A673 (cell line): ENCODE data around the gene ZBTB12. TPM values are rescaled to one million over a fixed set of nuclear protein-coding genes. Genes with fewer than 3 reads are reported as not detected.

Source experiments
- BruUV-seq: library from RNA; stranded (reverse); fragments of 400-500 nt; replicated peaks from 2 replicates; lab custom pipeline; 2021; lab: Mats Ljungman, UMichigan
- CTCF ChIA-PET: fragments of 300-600 bp; sonication (Branson Sonifier 250); formaldehyde crosslinking; loops from one replicate; lab custom pipeline; 2022; ENCODE audit warnings: antibody characterized with exemption; lab: Charles Lee
- POLR2A ChIA-PET: fragments of 300-600 bp; sonication (Branson Sonifier 250); formaldehyde crosslinking; loops from one replicate; lab custom pipeline; 2022; ENCODE audit warnings: antibody characterized with exemption; ENCODE audit not compliant: low non-redundant PET; lab: Charles Lee
- DNase-seq: peaks from one replicate; pipeline ENCODE4 v3.0.0-alpha.2; 2015; ENCODE audit warnings: low spot score
- H3K27ac ChIP-seq: fragments of 200-600 bp; sonication (generic); 2 replicates; pipeline ENCODE4 v1.5.1; 2016; ENCODE audit warnings: mixed run types, low read depth, mild to moderate bottlenecking, mixed read lengths, antibody characterized with exemption, low read length; ENCODE audit not compliant: poor library complexity, severe bottlenecking
- H3K27me3 ChIP-seq: fragments of 200-600 bp; sonication (generic); replicated peaks from 2 replicates; pipeline ENCODE4 v1.6.1; 2017; ENCODE audit warnings: mixed run types, low read depth, mild to moderate bottlenecking, mixed read lengths, antibody characterized with exemption, low read length; ENCODE audit not compliant: insufficient read depth, poor library complexity
- H3K36me3 ChIP-seq: fragments of 200-600 bp; sonication (generic); 2 replicates; pipeline ENCODE4 v1.6.1; 2016; ENCODE audit warnings: mixed run types, mild to moderate bottlenecking, mixed read lengths, antibody characterized with exemption, low read length; ENCODE audit not compliant: insufficient read depth, poor library complexity, severe bottlenecking
- H3K4me1 ChIP-seq: fragments of 200-600 bp; sonication (generic); 2 replicates; pipeline ENCODE4 v1.6.1; 2017; ENCODE audit warnings: mixed run types, mild to moderate bottlenecking, mixed read lengths, antibody characterized with exemption, low read length; ENCODE audit not compliant: insufficient read depth, poor library complexity, severe bottlenecking
- H3K4me3 ChIP-seq: fragments of 200-600 bp; sonication (generic); 2 replicates; pipeline ENCODE4 v1.5.1; 2016; ENCODE audit warnings: low read depth, mixed run types, mild to moderate bottlenecking, mixed read lengths, low read length; ENCODE audit not compliant: poor library complexity, severe bottlenecking
- H3K9me3 ChIP-seq: fragments of 200-600 bp; sonication (generic); 2 replicates; pipeline ENCODE4 v1.6.1; 2016; ENCODE audit warnings: mixed run types, low read depth, mild to moderate bottlenecking, mixed read lengths, antibody characterized with exemption, low read length; ENCODE audit not compliant: poor library complexity, severe bottlenecking
- CTCF ChIP-seq: fragments of 300-800, 200-600 bp; sonication (generic); conservative IDR thresholded peaks from 2 replicates; pipeline ENCODE4 v1.5.1; 2017; ENCODE audit warnings: low read depth, mild to moderate bottlenecking, antibody characterized with exemption, low read length, moderate library complexity, mixed read lengths
- EZH2 ChIP-seq: fragments of 200-600 bp; sonication (generic); IDR thresholded peaks from 2 replicates; pipeline ENCODE4 v1.6.1; 2017; ENCODE audit warnings: borderline replicate concordance, low read depth, mild to moderate bottlenecking, mixed read lengths, antibody characterized with exemption, low read length; ENCODE audit not compliant: poor library complexity, severe bottlenecking
- intact Hi-C: fragments of 100-400 bp; cut with micrococcal nuclease; formaldehyde crosslinking; loops from one replicate; pipeline ENCODE4 v1.10.0; 2022; ENCODE audit not compliant: unreplicated experiment
- total RNA-seq: library from RNA; stranded (reverse); gene quantifications from 2 replicates; pipeline ENCODE4 v1.2.3, GENCODE V29; 2021

ZBTB12 gene
- total RNA-seq, 1 experiment from 2014 or later: 21.3 TPM

- POLR2A ChIA-PET: no interaction called here
- CTCF ChIA-PET: interaction anchor here (0.5 to 0.7 kb wide), 2 partner anchors 11 to 526 kb away, joined by 3 to 4 read pairs; no protein-coding TSS in a partner anchor
Observed at GRCh38 chr6:31919624-31920303, 17.9 kb upstream of the ZBTB12 start.

DNA sequence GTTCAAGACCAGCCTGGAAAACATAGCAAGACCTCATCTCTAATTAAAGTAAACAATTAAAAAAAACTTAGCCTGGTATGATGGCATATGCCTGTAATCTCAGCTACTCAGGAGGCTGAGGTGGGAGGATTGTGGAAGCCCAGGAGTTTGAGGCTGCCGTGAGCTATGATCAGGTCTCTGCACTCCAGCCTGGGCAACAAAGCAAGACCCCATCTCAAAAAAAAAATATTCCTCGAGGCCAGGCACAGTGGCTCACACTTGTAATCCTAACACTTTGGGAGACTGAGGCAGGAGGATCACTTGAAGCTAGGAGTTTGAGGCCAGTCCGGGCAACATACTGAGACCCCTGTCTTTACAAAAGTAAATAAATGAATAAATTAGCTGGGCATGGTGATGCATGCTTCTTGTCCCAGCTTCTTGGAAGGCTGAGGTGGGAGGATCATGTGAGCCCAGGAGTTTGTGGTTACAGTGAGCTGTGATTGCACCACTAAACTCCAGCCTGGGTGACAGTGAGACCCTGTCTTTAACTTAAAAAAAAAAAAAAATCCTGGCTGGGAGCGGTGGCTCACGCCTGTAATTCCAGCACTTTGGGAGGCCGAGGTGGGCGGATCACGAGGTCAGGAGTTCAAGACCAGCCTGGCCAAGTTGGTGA lies 16.3 kb upstream of the ZBTB12 start:
- POLR2A ChIA-PET: interaction anchor here (0.6 to 0.7 kb wide), 3 partner anchors 41 to 1900 kb away, joined by 3 to 5 read pairs (median 3); partner anchors contain the start of genes NELFE and SKIC2
- no peaks in the 10 kb centered on the region for H3K27me3 ChIP-seq
- BruUV-seq: no TSS peak

More at GRCh38 chr6:31919624-31920303, 17.9 kb upstream of the ZBTB12 start:
- no peak overlapping the region for H3K27ac ChIP-seq
- no TSS peak for BruUV-seq
- intact Hi-C loops: no loop called here
- DNase-seq: no peak
- H3K4me1 ChIP-seq: no peaks in the 10 kb centered on the region
- no peak overlapping the region for H3K4me3 ChIP-seq
- no peaks in the 10 kb centered on the region for H3K36me3 ChIP-seq
- H3K9me3 ChIP-seq: no peaks in the 10 kb centered on the region
- no peaks in the 10 kb centered on the region for H3K27me3 ChIP-seq
- no peak for TF ChIP-seq EZH2
- TF ChIP-seq CTCF: no peak

GRCh38 chr6:31915756-31916155 lies 13.9 kb upstream of the ZBTB12 start:
- intact Hi-C loops: no loop called here
- no TSS peak for BruUV-seq
- POLR2A ChIA-PET: no interaction called here
- CTCF ChIA-PET: no interaction called here
- H3K36me3 ChIP-seq: no peaks in the 10 kb centered on the region
- H3K27ac ChIP-seq: no peak overlapping the region
- TF ChIP-seq EZH2: no peak
- TF ChIP-seq CTCF: no peak
- H3K27me3 ChIP-seq: no peaks in the 10 kb centered on the region
- H3K4me1 ChIP-seq: no peaks in the 10 kb centered on the region
- no peaks in the 10 kb centered on the region for H3K9me3 ChIP-seq
- no peak overlapping the region for H3K4me3 ChIP-seq
- no peak for DNase-seq

More for the DNA sequence above, 16.3 kb upstream of the ZBTB12 start:
- CTCF ChIA-PET: no interaction called here
- no peak overlapping the region for H3K27ac ChIP-seq
- no peak for TF ChIP-seq CTCF
- TF ChIP-seq EZH2: no peak
- intact Hi-C loops: no loop called here
- no peak overlapping the region for H3K4me3 ChIP-seq
- H3K9me3 ChIP-seq: no peaks in the 10 kb centered on the region
- no peaks in the 10 kb centered on the region for H3K36me3 ChIP-seq
- DNase-seq: no peak
- H3K4me1 ChIP-seq: no peaks in the 10 kb centered on the region
